Endothelial cell of umbilical vein (primary cell): ENCODE measurements around the gene DEPDC5. TPM values are rescaled to one million over a fixed set of nuclear protein-coding genes. Genes with fewer than 3 reads are reported as not detected.

Experiments used
- BruUV-seq: library from RNA; stranded (reverse); fragments of 400-500 nt; replicated peaks from 2 replicates; lab custom pipeline; 2021; lab: Mats Ljungman, UMichigan
- CTCF ChIA-PET: fragments of 300-600, 350-600 bp; sonication (Branson Sonifier 250); formaldehyde crosslinking; loops from one replicate; lab custom pipeline; 2021; ENCODE audit warnings: antibody characterized with exemption, inconsistent platforms; lab: Charles Lee
- POLR2A ChIA-PET: fragments of 300-600, 350-600 bp; sonication (Branson Sonifier 250); formaldehyde crosslinking; loops from one replicate; lab custom pipeline; 2021; ENCODE audit warnings: antibody characterized with exemption, inconsistent platforms; lab: Charles Lee
- DNase-seq: peaks from one replicate; pipeline ENCODE4 v3.0.0-alpha.2; 2011; ENCODE audit warnings: low read depth, low spot score
- FAIRE-seq: peaks from 2 replicates; lab custom pipeline; 2011; peaks lifted over from hg19 to GRCh38; lab: Jason Lieb, UNC
- H2AFZ ChIP-seq: 2 replicates; pipeline ENCODE4 v1.6.0; 2012; ENCODE audit warnings: low read depth, low read length, control low read depth, inconsistent platforms
- H3K27ac ChIP-seq: 2 replicates; pipeline ENCODE4 v1.5.1; 2011; ENCODE audit warnings: low read depth, mild to moderate bottlenecking, control low read depth, low read length, moderate library complexity; ENCODE audit not compliant: insufficient read depth
- H3K27me3 ChIP-seq, 2 experiments: 2 replicates each; pipeline versions ENCODE4 v1.6.0 to v1.6.1; 2011; ENCODE audit warnings: low read length in 2 of 2, mixed read lengths in 1 of 2; ENCODE audit not compliant: control insufficient read depth in 2 of 2, insufficient read depth in 2 of 2
- H3K36me3 ChIP-seq, 2 experiments: 2 replicates in 1 of 2; 3 replicates in 1 of 2; pipeline ENCODE4 v1.5.1; 2011; ENCODE audit warnings: low read length in 2 of 2, mild to moderate bottlenecking in 1 of 2, moderate library complexity in 1 of 2; ENCODE audit not compliant: control insufficient read depth in 2 of 2, insufficient read depth in 2 of 2; ENCODE audit errors: extremely low read depth in 1 of 2
- H3K4me1 ChIP-seq: 3 replicates; pipeline ENCODE4 v1.5.1; 2011; ENCODE audit warnings: mild to moderate bottlenecking, low read length; ENCODE audit not compliant: control insufficient read depth, insufficient read depth; ENCODE audit errors: extremely low read depth
- H3K4me2 ChIP-seq: 2 replicates; pipeline ENCODE4 v1.6.1; 2011; ENCODE audit warnings: low read length, control low read depth, mixed read lengths; ENCODE audit not compliant: insufficient read depth
- H3K4me3 ChIP-seq, 3 experiments: fragments of 200-600 bp in 1 of 3; sonication (generic), shearing (Covaris generic) in 1 of 3; replicated peaks in 1 of 3; 2 replicates each; pipeline ENCODE4 v1.5.1; 2011 to 2016; ENCODE audit warnings: control low read depth in 3 of 3, low read length in 3 of 3, mild to moderate bottlenecking in 2 of 3, inconsistent platforms in 1 of 3, low read depth in 1 of 3, moderate library complexity in 1 of 3; ENCODE audit not compliant: insufficient read depth in 1 of 3
- H3K79me2 ChIP-seq: 2 replicates; pipeline ENCODE4 v1.6.0; 2012; ENCODE audit warnings: low read length, inconsistent platforms; ENCODE audit not compliant: control insufficient read depth, insufficient read depth
- H3K9ac ChIP-seq: replicated peaks from 2 replicates; pipeline ENCODE3; 2011; ENCODE audit warnings: low read length, control low read depth; ENCODE audit not compliant: insufficient read depth; ENCODE audit errors: extremely low read depth
- H3K9me1 ChIP-seq: replicated peaks from 3 replicates; pipeline ENCODE4 v1.6.0; 2011; ENCODE audit warnings: mild to moderate bottlenecking, low read length; ENCODE audit not compliant: control insufficient read depth, insufficient read depth; ENCODE audit errors: extremely low read depth
- H3K9me3 ChIP-seq: replicated peaks from 2 replicates; pipeline ENCODE4 v1.5.1; 2012; ENCODE audit warnings: low read length, inconsistent platforms; ENCODE audit not compliant: control insufficient read depth, insufficient read depth
- H4K20me1 ChIP-seq: replicated peaks from 2 replicates; pipeline ENCODE3; 2011; ENCODE audit warnings: mild to moderate bottlenecking, low read length; ENCODE audit not compliant: control insufficient read depth, insufficient read depth; ENCODE audit errors: extremely low read depth
- EZH2 ChIP-seq: IDR thresholded peaks from 2 replicates; pipeline ENCODE4 v1.6.1; 2012; ENCODE audit warnings: borderline replicate concordance, low read depth, mild to moderate bottlenecking, moderate library complexity, low read length, inconsistent platforms; ENCODE audit not compliant: severe bottlenecking
- FOS ChIP-seq: IDR thresholded peaks from 2 replicates; pipeline ENCODE4 v1.6.1; 2011; ENCODE audit warnings: mild to moderate bottlenecking, low read length, moderate library complexity, borderline replicate concordance; ENCODE audit not compliant: insufficient read depth
- GATA2 ChIP-seq: IDR thresholded peaks from 2 replicates; pipeline ENCODE4 v1.7.0; 2011; ENCODE audit warnings: low read depth, mild to moderate bottlenecking, moderate library complexity, mixed read lengths, low read length; ENCODE audit not compliant: insufficient read length, insufficient read depth
- JUN ChIP-seq: IDR thresholded peaks from 2 replicates; pipeline ENCODE4 v1.6.1; 2011; ENCODE audit warnings: borderline replicate concordance, low read depth; ENCODE audit not compliant: insufficient read length, insufficient read depth
- MYC ChIP-seq: IDR thresholded peaks from one replicate; pipeline ENCODE4 v1.6.1; 2011; ENCODE audit warnings: mild to moderate bottlenecking, low read depth, low read length
- POLR2A ChIP-seq: IDR thresholded peaks from 2 replicates; pipeline ENCODE4 v1.6.1; 2012; ENCODE audit warnings: low read depth, mild to moderate bottlenecking, control low read depth, low read length
- POLR2AphosphoS5 ChIP-seq: IDR thresholded peaks from 2 replicates; pipeline ENCODE4 v1.6.1; 2012; ENCODE audit warnings: low read depth, mild to moderate bottlenecking, control low read depth, low read length, moderate library complexity; ENCODE audit not compliant: insufficient read depth
- dilution Hi-C: fragments of 300-500 bp; cut with MboI; formaldehyde crosslinking; loops from one replicate; pipeline ENCODE4 v1.15.0; 2019; ENCODE audit warnings: low sequenced_read_pairs; ENCODE audit not compliant: extremely low pct_ligation_motif_present
- intact Hi-C: fragments of 100-400 bp; cut with micrococcal nuclease; formaldehyde crosslinking; loops from one replicate; pipeline ENCODE4 v1.10.0; 2022
- polyA plus RNA-seq, 4 experiments: library from polyadenylated mRNA; depleted of rRNA in 3 of 4; stranded (reverse) in 3 of 4; unstranded in 1 of 4; fragments of >200 nt; gene quantifications; 2 replicates each; pipeline versions ENCODE4 v1.2.1 to v1.2.3, GENCODE V29; 2011 to 2012; ENCODE audit warnings: missing spikeins in 1 of 4
- total RNA-seq: library from RNA; stranded (reverse); gene quantifications from 2 replicates; pipeline ENCODE4 v1.2.3, GENCODE V29; 2021
- TF ChIP-seq, protein P1 (sequence below): IDR thresholded peaks from 2 replicates; pipeline ENCODE4 v1.6.1; 2011; ENCODE audit not compliant: insufficient read depth, insufficient read length
- TF ChIP-seq, protein P2 (sequence below), 2 donors: IDR thresholded peaks; 1 replicate in 1 of 2; 2 replicates in 1 of 2; pipeline ENCODE4 v1.5.1; 2011; ENCODE audit warnings: low read length in 2 of 2, mild to moderate bottlenecking in 2 of 2, moderate library complexity in 2 of 2, control low read depth in 1 of 2, inconsistent platforms in 1 of 2, low read depth in 1 of 2; ENCODE audit not compliant: insufficient read depth in 1 of 2; ENCODE audit errors: extremely low read depth in 1 of 2

Gene DEPDC5
- total and polyA plus RNA-seq, 2 donors (not counting 3 experiments of a cell fraction or from before 2014, with no cell fraction given): 13.1 to 36.6 TPM

DNA sequence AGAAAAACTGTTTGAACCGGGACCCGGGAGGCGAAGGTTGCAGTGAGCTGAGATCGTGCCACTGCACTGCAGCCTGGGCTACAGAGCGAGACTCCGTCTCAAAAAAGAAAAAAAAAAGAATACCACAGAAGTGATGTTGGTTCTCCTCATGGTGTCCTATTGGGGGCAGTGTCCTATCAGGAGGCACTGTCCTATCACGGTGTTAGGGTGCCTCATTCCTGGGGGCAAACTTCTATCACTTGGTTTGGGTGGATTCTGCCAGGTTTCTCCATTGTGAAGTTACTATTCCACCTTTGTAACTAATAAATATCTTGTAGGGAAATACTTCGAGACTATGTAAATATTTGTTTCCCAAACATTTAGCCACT is 23.5 kb upstream of the DEPDC5 start:
- ChIA-PET POLR2A (no interaction called here), CTCF (interaction anchor here (1.4 kb wide), 1 partner anchor 65 kb away, joined by 3 read pairs; no protein-coding TSS in a partner anchor)
- intact Hi-C loops: no loop called here
- dilution Hi-C loops: no loop called here
- TF ChIP-seq EZH2: no peak
- no peak for TF ChIP-seq POLR2AphosphoS5
- TF ChIP-seq POLR2A: no peak
- TF ChIP-seq, protein P1, sequence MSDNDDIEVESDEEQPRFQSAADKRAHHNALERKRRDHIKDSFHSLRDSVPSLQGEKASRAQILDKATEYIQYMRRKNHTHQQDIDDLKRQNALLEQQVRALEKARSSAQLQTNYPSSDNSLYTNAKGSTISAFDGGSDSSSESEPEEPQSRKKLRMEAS: no peak
- TF ChIP-seq MYC: no peak
- no peak for TF ChIP-seq GATA2
- TF ChIP-seq FOS: no peak
- TF ChIP-seq, protein P2, sequence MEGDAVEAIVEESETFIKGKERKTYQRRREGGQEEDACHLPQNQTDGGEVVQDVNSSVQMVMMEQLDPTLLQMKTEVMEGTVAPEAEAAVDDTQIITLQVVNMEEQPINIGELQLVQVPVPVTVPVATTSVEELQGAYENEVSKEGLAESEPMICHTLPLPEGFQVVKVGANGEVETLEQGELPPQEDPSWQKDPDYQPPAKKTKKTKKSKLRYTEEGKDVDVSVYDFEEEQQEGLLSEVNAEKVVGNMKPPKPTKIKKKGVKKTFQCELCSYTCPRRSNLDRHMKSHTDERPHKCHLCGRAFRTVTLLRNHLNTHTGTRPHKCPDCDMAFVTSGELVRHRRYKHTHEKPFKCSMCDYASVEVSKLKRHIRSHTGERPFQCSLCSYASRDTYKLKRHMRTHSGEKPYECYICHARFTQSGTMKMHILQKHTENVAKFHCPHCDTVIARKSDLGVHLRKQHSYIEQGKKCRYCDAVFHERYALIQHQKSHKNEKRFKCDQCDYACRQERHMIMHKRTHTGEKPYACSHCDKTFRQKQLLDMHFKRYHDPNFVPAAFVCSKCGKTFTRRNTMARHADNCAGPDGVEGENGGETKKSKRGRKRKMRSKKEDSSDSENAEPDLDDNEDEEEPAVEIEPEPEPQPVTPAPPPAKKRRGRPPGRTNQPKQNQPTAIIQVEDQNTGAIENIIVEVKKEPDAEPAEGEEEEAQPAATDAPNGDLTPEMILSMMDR (IDR thresholded peaks at IDR 0.05; ENCODE audit: extremely low read depth in 1 of 2, insufficient read depth in 1 of 2, low read depth in 1 of 2, low read length in 2 of 2): no peak
- no peak for TF ChIP-seq JUN
- no peaks in the 10 kb centered on the region for H3K27me3 ChIP-seq
- no peaks in the 10 kb centered on the region for H3K9me1 ChIP-seq
- H3K79me2 ChIP-seq: peaks cover 47% of the 10 kb centered on the region
- no peak overlapping the region for H3K4me3 ChIP-seq
- no peak for DNase-seq
- BruUV-seq: no TSS peak
- peaks cover 3% of the 10 kb centered on the region for H4K20me1 ChIP-seq
- no peak overlapping the region for H3K9ac ChIP-seq
- no peak for FAIRE-seq
- no peaks in the 10 kb centered on the region for H3K4me1 ChIP-seq
- no peak overlapping the region for H2AFZ ChIP-seq
- H3K27ac ChIP-seq: no peak overlapping the region
- H3K9me3 ChIP-seq: no peaks in the 10 kb centered on the region
- H3K4me2 ChIP-seq: no peak overlapping the region
- H3K36me3 ChIP-seq: peaks cover 0 to 3% of the 10 kb centered on the region in 2 experiments
